ENCODE measurements around the gene RPS6KB2. TPM values are rescaled to one million over a fixed set of nuclear protein-coding genes. Genes with fewer than 3 reads are reported as not detected.

The RPS6KB2 gene
- total RNA-seq, 2 experiments from 2014 or later, result 69.3 to 72.0 TPM

DNA sequence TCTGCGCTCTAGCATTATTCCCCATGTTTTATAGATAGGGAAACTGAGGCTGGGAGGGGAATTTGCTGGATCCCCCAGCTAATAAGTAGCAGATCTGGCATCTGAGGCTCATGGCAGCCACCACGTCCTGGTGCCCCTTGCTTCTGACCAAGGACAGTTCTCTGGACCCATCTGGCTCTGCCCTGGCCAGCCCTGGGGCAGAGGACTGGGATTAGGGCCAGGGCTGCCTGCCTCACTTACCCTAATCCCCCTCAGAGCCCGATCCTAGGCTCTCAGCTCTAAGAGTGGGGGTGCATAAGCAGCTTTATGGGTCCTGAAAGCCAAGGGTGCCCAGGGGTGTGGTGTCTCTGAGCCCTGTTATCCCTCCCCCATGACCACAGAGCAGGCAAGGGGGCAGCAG is 26.8 kb downstream of the RPS6KB2 start, which contains the start of gene CABP4:
TSS of gene CABP4 (plus strand) at position 301 of the 400 bp plus-strand sequence. CDS start at position 371, 70 bp downstream.
- Mint-ChIP-seq H3K4me1 (ENCODE audit: low read depth) (peaks cover 11% of the 10 kb centered on the region), H3K36me3 (ENCODE audit: low read depth) (no peaks in the 10 kb centered on the region), H3K27me3 (no peaks in the 10 kb centered on the region), H3K9me3 (no peaks in the 10 kb centered on the region), H3K4me3 (no peak within 1 kb of the TSS), H3K27ac (no peak within 1 kb of the TSS)
- ChIA-PET POLR2A (interaction anchor here (0.7 to 16.8 kb wide), 4 partner anchors 11 to 50 kb away, joined by 3 to 110 read pairs (median 4); partner anchors contain the start of gene PTPRCAP), CTCF (no interaction called here)
- no peaks in the 10 kb centered on the region for H3K9me3 ChIP-seq (ENCODE audit: control insufficient read depth in 1 of 2, insufficient read depth in 1 of 2, low read length in 2 of 2)
- no peaks in the 10 kb centered on the region for H3K36me3 ChIP-seq (ENCODE audit: insufficient read depth, low read length)
- ATAC-seq (ENCODE audit: poor library complexity), result no peak
- no peak within 1 kb of the TSS for H3K27ac ChIP-seq (ENCODE audit: low read depth in 1 of 2, low read length in 2 of 2)
- TF ChIP-seq, protein P1, sequence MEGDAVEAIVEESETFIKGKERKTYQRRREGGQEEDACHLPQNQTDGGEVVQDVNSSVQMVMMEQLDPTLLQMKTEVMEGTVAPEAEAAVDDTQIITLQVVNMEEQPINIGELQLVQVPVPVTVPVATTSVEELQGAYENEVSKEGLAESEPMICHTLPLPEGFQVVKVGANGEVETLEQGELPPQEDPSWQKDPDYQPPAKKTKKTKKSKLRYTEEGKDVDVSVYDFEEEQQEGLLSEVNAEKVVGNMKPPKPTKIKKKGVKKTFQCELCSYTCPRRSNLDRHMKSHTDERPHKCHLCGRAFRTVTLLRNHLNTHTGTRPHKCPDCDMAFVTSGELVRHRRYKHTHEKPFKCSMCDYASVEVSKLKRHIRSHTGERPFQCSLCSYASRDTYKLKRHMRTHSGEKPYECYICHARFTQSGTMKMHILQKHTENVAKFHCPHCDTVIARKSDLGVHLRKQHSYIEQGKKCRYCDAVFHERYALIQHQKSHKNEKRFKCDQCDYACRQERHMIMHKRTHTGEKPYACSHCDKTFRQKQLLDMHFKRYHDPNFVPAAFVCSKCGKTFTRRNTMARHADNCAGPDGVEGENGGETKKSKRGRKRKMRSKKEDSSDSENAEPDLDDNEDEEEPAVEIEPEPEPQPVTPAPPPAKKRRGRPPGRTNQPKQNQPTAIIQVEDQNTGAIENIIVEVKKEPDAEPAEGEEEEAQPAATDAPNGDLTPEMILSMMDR (IDR thresholded peaks at IDR 0.05), result no peak
- H3K27me3 ChIP-seq (ENCODE audit: control insufficient read depth in 1 of 2, insufficient read depth in 2 of 2, low read length in 2 of 2), result no peaks in the 10 kb centered on the region
- no peak for DNase-seq
- peaks cover 25% of the 10 kb centered on the region for H3K4me1 ChIP-seq (ENCODE audit: insufficient read depth, low read length)
- H3K4me3 ChIP-seq (ENCODE audit: low read length), result no peak within 1 kb of the TSS
- intact Hi-C loops (cut with DNase I, micrococcal nuclease), result no loop called here

DNA sequence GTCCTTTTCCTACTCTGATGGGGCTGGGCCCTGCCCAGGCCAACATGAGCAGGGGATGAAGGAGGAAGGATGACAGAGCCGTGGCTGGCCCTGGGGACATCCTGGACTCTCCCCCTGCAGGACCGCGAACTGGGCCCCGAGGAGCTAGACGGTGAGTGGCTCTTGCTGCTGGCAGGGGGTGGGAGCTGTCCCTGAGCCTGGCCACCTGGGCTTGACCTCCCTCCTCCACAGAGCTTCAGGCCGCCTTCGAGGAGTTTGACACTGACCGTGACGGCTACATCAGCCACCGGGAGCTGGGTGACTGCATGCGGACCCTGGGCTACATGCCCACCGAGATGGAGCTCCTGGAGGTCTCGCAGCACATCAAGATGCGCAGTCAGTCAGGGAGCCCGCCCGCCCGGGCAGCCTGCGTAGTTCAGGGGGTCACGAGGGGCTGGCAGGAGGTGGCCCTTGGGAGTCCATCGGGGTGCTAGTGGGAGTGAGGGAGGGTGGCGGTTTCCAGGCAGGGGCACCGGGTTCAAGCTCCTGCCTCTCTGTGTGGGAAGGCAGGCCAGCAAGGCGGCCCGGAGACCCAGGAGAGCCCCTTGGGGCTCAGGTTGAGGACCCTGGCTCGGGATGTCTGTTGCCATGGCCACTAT is 27.9 kb downstream of the RPS6KB2 start:
- peaks cover 14% of the 10 kb centered on the region for H3K4me1 ChIP-seq (ENCODE audit: insufficient read depth, low read length)
- H3K9me3 ChIP-seq (ENCODE audit: control insufficient read depth in 1 of 2, insufficient read depth in 1 of 2, low read length in 2 of 2), result no peaks in the 10 kb centered on the region
- H3K4me3 Mint-ChIP-seq, result no peak overlapping the region
- H3K9me3 Mint-ChIP-seq, result no peaks in the 10 kb centered on the region
- no peak overlapping the region for H3K27ac Mint-ChIP-seq
- DNase-seq (peak in 2 of 14 experiments; percentile 5 to 18), ATAC-seq (ENCODE audit: poor library complexity) (no peak)
- POLR2A ChIA-PET, result interaction anchor here (0.6 to 16.8 kb wide), 4 partner anchors 12 to 1360 kb away, joined by 3 to 110 read pairs (median 3); partner anchors contain the start of gene PTPRCAP
- no peaks in the 10 kb centered on the region for H3K36me3 Mint-ChIP-seq (ENCODE audit: low read depth)
- no peak overlapping the region for H3K4me3 ChIP-seq (ENCODE audit: low read length)
- no peak overlapping the region for H3K27ac ChIP-seq (ENCODE audit: low read depth in 1 of 2, low read length in 2 of 2)
- intact Hi-C loops (cut with DNase I, micrococcal nuclease), result no loop called here
- H3K27me3 Mint-ChIP-seq, result no peaks in the 10 kb centered on the region
- peaks cover 7% of the 10 kb centered on the region for H3K4me1 Mint-ChIP-seq (ENCODE audit: low read depth)
- no peaks in the 10 kb centered on the region for H3K36me3 ChIP-seq (ENCODE audit: insufficient read depth, low read length)
- TF ChIP-seq, protein P1 (IDR thresholded peaks at IDR 0.05), result no peak
- CTCF ChIA-PET, result no interaction called here
- no peaks in the 10 kb centered on the region for H3K27me3 ChIP-seq (ENCODE audit: control insufficient read depth in 1 of 2, insufficient read depth in 2 of 2, low read length in 2 of 2)

DNA sequence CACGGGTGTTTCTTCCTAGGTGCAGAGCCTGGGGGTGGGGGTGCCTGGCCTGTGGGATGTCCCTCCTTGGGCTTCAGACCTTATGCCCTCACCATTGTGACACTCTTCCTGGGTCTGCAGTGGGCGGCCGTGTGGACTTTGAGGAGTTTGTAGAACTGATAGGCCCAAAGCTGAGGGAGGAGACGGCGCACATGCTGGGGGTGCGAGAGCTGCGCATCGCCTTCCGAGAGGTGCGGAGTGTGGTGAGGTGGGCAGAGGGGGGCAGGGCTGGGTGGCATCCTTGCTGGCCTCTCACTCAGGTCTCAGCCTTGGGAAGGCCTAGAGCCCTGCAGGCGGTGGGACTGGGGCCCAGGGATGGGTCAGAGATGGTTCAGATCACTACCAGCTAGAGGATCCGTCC is 29.2 kb downstream of the RPS6KB2 start:
- Mint-ChIP-seq H3K9me3 (no peaks in the 10 kb centered on the region), H3K36me3 (ENCODE audit: low read depth) (no peaks in the 10 kb centered on the region), H3K4me1 (ENCODE audit: low read depth) (peaks cover 7% of the 10 kb centered on the region), H3K27me3 (no peaks in the 10 kb centered on the region), H3K27ac (no peak overlapping the region), H3K4me3 (no peak overlapping the region)
- POLR2A ChIA-PET, result interaction anchor here (0.7 to 16.8 kb wide), 4 partner anchors 19 to 191 kb away, joined by 3 to 110 read pairs (median 4); partner anchors contain the start of gene PTPRCAP
- no peak overlapping the region for H3K27ac ChIP-seq (ENCODE audit: low read depth in 1 of 2, low read length in 2 of 2)
- ATAC-seq (ENCODE audit: poor library complexity) (no peak), DNase-seq (no peak)
- no peaks in the 10 kb centered on the region for H3K9me3 ChIP-seq (ENCODE audit: control insufficient read depth in 1 of 2, insufficient read depth in 1 of 2, low read length in 2 of 2)
- no peaks in the 10 kb centered on the region for H3K27me3 ChIP-seq (ENCODE audit: control insufficient read depth in 1 of 2, insufficient read depth in 2 of 2, low read length in 2 of 2)
- no peaks in the 10 kb centered on the region for H3K36me3 ChIP-seq (ENCODE audit: insufficient read depth, low read length)
- H3K4me1 ChIP-seq (ENCODE audit: insufficient read depth, low read length), result peaks cover 5% of the 10 kb centered on the region
- TF ChIP-seq, protein P1 (IDR thresholded peaks at IDR 0.05), result no peak
- CTCF ChIA-PET, result no interaction called here
- intact Hi-C loops (cut with DNase I, micrococcal nuclease), result no loop called here
- no peak overlapping the region for H3K4me3 ChIP-seq (ENCODE audit: low read length)

Measured in CD4-positive, alpha-beta T cell (primary cell).